HL-60 (cell line): ENCODE measurements around the gene KRTAP19-2.

ENCODE experiments used
- DNase-seq, 2 experiments: peaks; one replicate each; pipeline ENCODE4 v3.0.0-alpha.2; 2010 to 2020; ENCODE audit warnings: low read depth in 1 of 2, low spot score in 1 of 2
- H3K27ac ChIP-seq: fragments of 250-450 bp; sonication (Bioruptor Pico); replicated peaks from 2 replicates; pipeline ENCODE4 v1.5.1; 2020; ENCODE audit warnings: mild to moderate bottlenecking, moderate library complexity
- H3K27me3 ChIP-seq: fragments of 250-450 bp; sonication (Bioruptor Pico); 2 replicates; pipeline ENCODE4 v1.5.1; 2021; ENCODE audit warnings: mild to moderate bottlenecking, moderate library complexity; ENCODE audit not compliant: insufficient read depth, poor library complexity, severe bottlenecking
- H3K4me3 ChIP-seq: replicated peaks from 2 replicates; pipeline ENCODE4 v1.5.1; 2011; ENCODE audit warnings: mild to moderate bottlenecking, control low read depth, low read length; ENCODE audit not compliant: insufficient read depth
- GABPA ChIP-seq: IDR thresholded peaks from 2 replicates; pipeline ENCODE4 v1.6.1; 2012; ENCODE audit warnings: low read depth
- POLR2AphosphoS5 ChIP-seq: IDR thresholded peaks from 2 replicates; pipeline ENCODE4 v1.6.1; 2012; ENCODE audit warnings: low read depth
- SPI1 ChIP-seq: IDR thresholded peaks from 2 replicates; pipeline ENCODE4 v1.6.1; 2012; ENCODE audit warnings: low read depth, mild to moderate bottlenecking, borderline replicate concordance
- TF ChIP-seq, protein P1 (sequence below): IDR thresholded peaks from one replicate; pipeline ENCODE4 v1.5.1; 2011; ENCODE audit warnings: low read length, control low read depth, inconsistent platforms; ENCODE audit not compliant: insufficient read depth
- TF ChIP-seq, protein P2 (sequence below): IDR thresholded peaks from 2 replicates; pipeline ENCODE4 v1.6.1; 2012; ENCODE audit warnings: low read depth; ENCODE audit not compliant: insufficient replicate concordance

KRTAP19-2 gene

DNA sequence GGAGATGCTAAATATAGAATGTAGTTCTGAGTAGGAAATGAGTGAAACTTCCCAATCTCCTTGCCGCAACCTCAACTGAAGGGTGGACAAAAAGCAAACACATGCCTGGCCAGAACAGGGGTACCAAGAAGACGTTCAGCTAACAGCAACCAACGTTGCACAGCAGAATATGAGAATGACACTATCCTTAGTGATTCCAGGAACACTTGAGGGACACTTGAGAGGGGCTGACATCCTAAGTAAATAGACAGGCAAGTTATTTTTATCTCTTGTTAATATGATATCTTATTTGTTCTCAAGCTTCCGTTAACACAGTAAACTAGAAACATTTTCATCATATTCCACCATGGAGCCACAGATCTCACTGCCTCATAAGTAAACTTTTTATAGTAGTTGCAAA, 8.0 kb downstream of the KRTAP19-2 start:
- H3K4me3 ChIP-seq, result no peak overlapping the region
- no peaks in the 10 kb centered on the region for H3K27me3 ChIP-seq
- DNase-seq, result no peak
- no peak overlapping the region for H3K27ac ChIP-seq
- TF ChIP-seq GABPA (no peak), SPI1 (no peak), POLR2AphosphoS5 (no peak)
- TF ChIP-seq, protein P1, sequence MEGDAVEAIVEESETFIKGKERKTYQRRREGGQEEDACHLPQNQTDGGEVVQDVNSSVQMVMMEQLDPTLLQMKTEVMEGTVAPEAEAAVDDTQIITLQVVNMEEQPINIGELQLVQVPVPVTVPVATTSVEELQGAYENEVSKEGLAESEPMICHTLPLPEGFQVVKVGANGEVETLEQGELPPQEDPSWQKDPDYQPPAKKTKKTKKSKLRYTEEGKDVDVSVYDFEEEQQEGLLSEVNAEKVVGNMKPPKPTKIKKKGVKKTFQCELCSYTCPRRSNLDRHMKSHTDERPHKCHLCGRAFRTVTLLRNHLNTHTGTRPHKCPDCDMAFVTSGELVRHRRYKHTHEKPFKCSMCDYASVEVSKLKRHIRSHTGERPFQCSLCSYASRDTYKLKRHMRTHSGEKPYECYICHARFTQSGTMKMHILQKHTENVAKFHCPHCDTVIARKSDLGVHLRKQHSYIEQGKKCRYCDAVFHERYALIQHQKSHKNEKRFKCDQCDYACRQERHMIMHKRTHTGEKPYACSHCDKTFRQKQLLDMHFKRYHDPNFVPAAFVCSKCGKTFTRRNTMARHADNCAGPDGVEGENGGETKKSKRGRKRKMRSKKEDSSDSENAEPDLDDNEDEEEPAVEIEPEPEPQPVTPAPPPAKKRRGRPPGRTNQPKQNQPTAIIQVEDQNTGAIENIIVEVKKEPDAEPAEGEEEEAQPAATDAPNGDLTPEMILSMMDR, result no peak
- TF ChIP-seq, protein P2, sequence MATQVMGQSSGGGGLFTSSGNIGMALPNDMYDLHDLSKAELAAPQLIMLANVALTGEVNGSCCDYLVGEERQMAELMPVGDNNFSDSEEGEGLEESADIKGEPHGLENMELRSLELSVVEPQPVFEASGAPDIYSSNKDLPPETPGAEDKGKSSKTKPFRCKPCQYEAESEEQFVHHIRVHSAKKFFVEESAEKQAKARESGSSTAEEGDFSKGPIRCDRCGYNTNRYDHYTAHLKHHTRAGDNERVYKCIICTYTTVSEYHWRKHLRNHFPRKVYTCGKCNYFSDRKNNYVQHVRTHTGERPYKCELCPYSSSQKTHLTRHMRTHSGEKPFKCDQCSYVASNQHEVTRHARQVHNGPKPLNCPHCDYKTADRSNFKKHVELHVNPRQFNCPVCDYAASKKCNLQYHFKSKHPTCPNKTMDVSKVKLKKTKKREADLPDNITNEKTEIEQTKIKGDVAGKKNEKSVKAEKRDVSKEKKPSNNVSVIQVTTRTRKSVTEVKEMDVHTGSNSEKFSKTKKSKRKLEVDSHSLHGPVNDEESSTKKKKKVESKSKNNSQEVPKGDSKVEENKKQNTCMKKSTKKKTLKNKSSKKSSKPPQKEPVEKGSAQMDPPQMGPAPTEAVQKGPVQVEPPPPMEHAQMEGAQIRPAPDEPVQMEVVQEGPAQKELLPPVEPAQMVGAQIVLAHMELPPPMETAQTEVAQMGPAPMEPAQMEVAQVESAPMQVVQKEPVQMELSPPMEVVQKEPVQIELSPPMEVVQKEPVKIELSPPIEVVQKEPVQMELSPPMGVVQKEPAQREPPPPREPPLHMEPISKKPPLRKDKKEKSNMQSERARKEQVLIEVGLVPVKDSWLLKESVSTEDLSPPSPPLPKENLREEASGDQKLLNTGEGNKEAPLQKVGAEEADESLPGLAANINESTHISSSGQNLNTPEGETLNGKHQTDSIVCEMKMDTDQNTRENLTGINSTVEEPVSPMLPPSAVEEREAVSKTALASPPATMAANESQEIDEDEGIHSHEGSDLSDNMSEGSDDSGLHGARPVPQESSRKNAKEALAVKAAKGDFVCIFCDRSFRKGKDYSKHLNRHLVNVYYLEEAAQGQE, result no peak

DNA sequence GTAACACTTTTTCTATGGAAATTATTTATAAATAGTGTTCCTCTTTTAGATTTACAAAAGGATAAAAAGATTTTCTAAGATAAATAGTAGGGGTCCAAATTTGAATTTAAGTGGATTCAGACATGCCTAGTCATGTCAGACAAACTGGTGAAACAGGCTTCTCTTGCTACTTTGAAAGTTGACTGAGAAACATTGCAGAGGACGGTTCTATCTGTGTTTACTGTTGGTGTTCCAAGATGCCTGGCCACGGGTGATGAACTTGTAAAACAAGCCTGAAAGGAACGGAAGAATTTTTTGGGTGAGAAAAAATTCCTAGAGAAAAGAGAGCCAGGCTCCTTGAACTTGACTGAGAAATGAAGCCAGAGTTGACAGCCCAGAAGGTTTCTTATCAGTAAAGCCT, 9.2 kb downstream of the KRTAP19-2 start:
- Histone ChIP-seq H3K4me3 (no peak overlapping the region), H3K27ac (no peak overlapping the region), H3K27me3 (no peaks in the 10 kb centered on the region)
- TF ChIP-seq, protein P2, result no peak
- TF ChIP-seq SPI1 (no peak), GABPA (no peak), POLR2AphosphoS5 (no peak)
- TF ChIP-seq, protein P1, result no peak
- no peak for DNase-seq

DNA sequence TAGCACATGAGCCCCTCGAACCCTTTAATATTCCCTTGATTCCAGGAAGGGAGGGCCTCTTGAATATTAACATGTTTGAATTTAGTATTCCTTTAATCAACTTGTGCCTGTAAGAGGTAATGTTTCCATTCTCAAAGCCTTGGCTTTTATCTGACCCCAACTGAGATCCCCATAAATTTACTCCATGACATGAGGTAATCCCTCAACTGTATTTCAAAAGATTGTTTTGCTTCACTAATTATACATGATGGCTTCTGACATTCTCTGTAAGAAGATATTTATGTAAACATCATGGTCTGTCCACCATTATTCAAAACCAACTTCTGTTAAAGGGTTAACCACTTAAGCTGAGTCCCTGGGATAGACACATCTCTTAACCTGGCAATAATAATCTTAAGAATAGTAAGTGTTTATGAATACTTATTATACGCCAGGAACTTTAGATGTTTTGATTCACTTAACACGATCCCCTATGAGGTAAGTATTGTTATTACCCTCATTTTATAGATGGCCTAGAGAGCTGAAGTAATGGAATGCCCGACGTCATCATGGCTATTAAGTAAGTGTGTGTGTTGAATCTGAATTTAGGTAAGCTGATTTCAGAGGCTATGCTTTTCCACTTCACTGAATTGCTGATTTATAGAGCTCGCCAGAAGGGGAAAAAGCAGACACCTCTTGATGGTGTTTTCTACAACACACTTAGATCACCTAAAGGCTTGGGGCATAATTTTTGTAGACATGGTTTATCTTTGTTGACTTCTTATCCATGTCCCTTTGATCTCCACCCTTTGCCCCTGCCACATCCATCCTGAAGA, 18.1 kb downstream of the KRTAP19-2 start:
- no peaks in the 10 kb centered on the region for H3K27me3 ChIP-seq
- H3K27ac ChIP-seq, result no peak overlapping the region
- no peak overlapping the region for H3K4me3 ChIP-seq
- DNase-seq, result no peak
- TF ChIP-seq SPI1, result no peak

DNA sequence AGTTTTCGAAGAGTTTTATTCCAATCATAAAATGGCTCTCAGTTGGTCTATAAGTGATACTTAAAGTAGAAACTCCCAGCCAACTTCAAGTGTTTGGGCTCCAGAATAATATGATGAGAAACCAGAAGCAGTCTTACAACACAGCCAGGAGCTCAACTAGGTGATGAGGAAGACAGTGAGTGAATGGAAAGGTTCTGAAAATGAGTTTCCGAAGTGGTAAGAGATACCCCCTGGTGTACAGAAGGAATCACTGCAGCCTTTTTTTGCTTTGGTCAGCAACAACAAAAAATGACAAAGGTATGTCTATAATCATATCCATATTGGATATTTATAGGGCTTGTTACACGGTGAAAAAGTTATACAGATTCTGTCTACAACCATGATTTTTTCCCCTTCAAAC, 23.5 kb downstream of the KRTAP19-2 start:
- Histone ChIP-seq H3K27me3 (no peaks in the 10 kb centered on the region), H3K4me3 (no peak overlapping the region), H3K27ac (no peak overlapping the region)
- DNase-seq, result no peak
- TF ChIP-seq POLR2AphosphoS5, result no peak
- TF ChIP-seq, protein P2, result no peak
- TF ChIP-seq, protein P1, result peak; percentile 10
- TF ChIP-seq SPI1, result no peak
- TF ChIP-seq GABPA, result no peak
